Measurements from ENCODE around the gene SRPRB.

DNA sequence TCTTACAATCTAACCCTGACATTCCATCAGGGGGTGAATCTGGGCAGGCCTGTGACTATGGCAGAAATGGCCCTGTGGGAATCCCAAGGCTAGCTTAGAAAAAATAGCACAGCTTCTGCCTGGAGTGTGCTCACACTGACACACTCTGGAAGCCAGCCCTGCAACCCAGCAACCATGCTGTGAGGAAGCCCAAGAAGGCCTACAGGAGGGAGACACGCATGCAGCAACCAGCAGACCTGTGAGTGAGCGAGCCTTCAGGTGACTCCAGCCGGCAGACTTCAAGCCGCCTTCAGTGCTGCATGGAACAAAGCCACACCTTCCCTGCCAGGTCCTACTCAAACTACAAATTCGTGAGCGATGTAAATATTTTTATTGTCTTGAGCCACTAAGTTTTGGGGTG lies 64.0 kb downstream of the SRPRB start:
- TF ChIP-seq POLR2A (IDR thresholded peaks at IDR 0.05): no peak
- no peak for TF ChIP-seq POLR2AphosphoS5 (IDR thresholded peaks at IDR 0.05; ENCODE audit: insufficient read depth in 1 of 2, low read depth in 1 of 2)
- TF ChIP-seq, protein P1, sequence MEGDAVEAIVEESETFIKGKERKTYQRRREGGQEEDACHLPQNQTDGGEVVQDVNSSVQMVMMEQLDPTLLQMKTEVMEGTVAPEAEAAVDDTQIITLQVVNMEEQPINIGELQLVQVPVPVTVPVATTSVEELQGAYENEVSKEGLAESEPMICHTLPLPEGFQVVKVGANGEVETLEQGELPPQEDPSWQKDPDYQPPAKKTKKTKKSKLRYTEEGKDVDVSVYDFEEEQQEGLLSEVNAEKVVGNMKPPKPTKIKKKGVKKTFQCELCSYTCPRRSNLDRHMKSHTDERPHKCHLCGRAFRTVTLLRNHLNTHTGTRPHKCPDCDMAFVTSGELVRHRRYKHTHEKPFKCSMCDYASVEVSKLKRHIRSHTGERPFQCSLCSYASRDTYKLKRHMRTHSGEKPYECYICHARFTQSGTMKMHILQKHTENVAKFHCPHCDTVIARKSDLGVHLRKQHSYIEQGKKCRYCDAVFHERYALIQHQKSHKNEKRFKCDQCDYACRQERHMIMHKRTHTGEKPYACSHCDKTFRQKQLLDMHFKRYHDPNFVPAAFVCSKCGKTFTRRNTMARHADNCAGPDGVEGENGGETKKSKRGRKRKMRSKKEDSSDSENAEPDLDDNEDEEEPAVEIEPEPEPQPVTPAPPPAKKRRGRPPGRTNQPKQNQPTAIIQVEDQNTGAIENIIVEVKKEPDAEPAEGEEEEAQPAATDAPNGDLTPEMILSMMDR (IDR thresholded peaks at IDR 0.05): no peak
